H9 (cell line): ENCODE results near the gene GTF2IRD2. TPM values are rescaled to one million over a fixed set of nuclear protein-coding genes. Genes with fewer than 3 reads are reported as not detected.
"Not testable (repeated sequence)": the region's sequence is repeated elsewhere in the genome, so short reads cannot be mapped to it uniquely, and the experiment has no call there.

ENCODE experiments used
- DNase-seq: peaks from one replicate; pipeline ENCODE4 v3.0.0-alpha.2; 2017
- H2AFZ ChIP-seq: one replicate; pipeline ENCODE4 v1.6.1; 2013; ENCODE audit warnings: mild to moderate bottlenecking, low read length, control low read depth, moderate library complexity
- H2AK5ac ChIP-seq: 2 replicates; pipeline ENCODE4 v1.6.1; 2013; ENCODE audit warnings: low read length, control low read depth, mixed read lengths; ENCODE audit not compliant: insufficient read length
- H2BK120ac ChIP-seq: one replicate; pipeline ENCODE4 v1.6.1; 2013; ENCODE audit warnings: low read depth, mild to moderate bottlenecking, low read length, control low read depth, inconsistent platforms; ENCODE audit not compliant: poor library complexity, severe bottlenecking
- H2BK12ac ChIP-seq: 2 replicates; pipeline ENCODE4 v1.6.1; 2013; ENCODE audit warnings: low read length, control low read depth, mixed read lengths, low read depth; ENCODE audit not compliant: insufficient read length
- H2BK15ac ChIP-seq: 2 replicates; pipeline ENCODE4 v1.6.1; 2013; ENCODE audit warnings: low read depth, low read length, control low read depth
- H2BK20ac ChIP-seq: one replicate; pipeline ENCODE4 v1.6.1; 2013; ENCODE audit warnings: low read depth, mild to moderate bottlenecking, low read length, control low read depth, inconsistent platforms; ENCODE audit not compliant: poor library complexity, severe bottlenecking
- H2BK5ac ChIP-seq: 2 replicates; pipeline ENCODE4 v1.6.1; 2013; ENCODE audit warnings: low read length, control low read depth, mixed read lengths; ENCODE audit not compliant: insufficient read length
- H3K14ac ChIP-seq: 2 replicates; pipeline ENCODE4 v1.6.1; 2013; ENCODE audit warnings: low read length, control low read depth; ENCODE audit not compliant: insufficient read depth
- H3K18ac ChIP-seq: 2 replicates; pipeline ENCODE4 v1.6.1; 2013; ENCODE audit warnings: low read depth, mild to moderate bottlenecking, mixed read lengths, low read length, control low read depth; ENCODE audit not compliant: insufficient read length
- H3K23ac ChIP-seq: 2 replicates; pipeline ENCODE4 v1.6.1; 2013; ENCODE audit warnings: low read length, control low read depth, mixed read lengths, low read depth; ENCODE audit not compliant: insufficient read length
- H3K23me2 ChIP-seq: 2 replicates; pipeline ENCODE4 v1.6.1; 2013; ENCODE audit warnings: low read depth, mild to moderate bottlenecking, mixed read lengths, low read length, control low read depth; ENCODE audit not compliant: insufficient read length, poor library complexity, severe bottlenecking
- H3K27ac ChIP-seq: 2 replicates; pipeline ENCODE4 v1.5.1; 2013; ENCODE audit warnings: low read length, control low read depth, mixed read lengths, low read depth; ENCODE audit not compliant: insufficient read length
- H3K27me3 ChIP-seq: 2 replicates; pipeline ENCODE4 v1.6.1; 2013; ENCODE audit warnings: low read length, control low read depth, inconsistent platforms; ENCODE audit not compliant: insufficient read depth
- H3K4ac ChIP-seq: 2 replicates; pipeline ENCODE4 v1.6.1; 2013; ENCODE audit warnings: low read depth, mild to moderate bottlenecking, control low read depth, inconsistent platforms, low read length, moderate library complexity
- H3K4me1 ChIP-seq: 2 replicates; pipeline ENCODE4 v1.6.1; 2013; ENCODE audit warnings: low read length, control low read depth, inconsistent platforms; ENCODE audit not compliant: insufficient read depth
- H3K4me2 ChIP-seq: 2 replicates; pipeline ENCODE4 v1.6.1; 2013; ENCODE audit warnings: low read length, control low read depth, mixed read lengths; ENCODE audit not compliant: insufficient read length, insufficient read depth
- H3K56ac ChIP-seq: 2 replicates; pipeline ENCODE4 v1.6.1; 2013; ENCODE audit warnings: low read depth, mild to moderate bottlenecking, mixed read lengths, low read length, control low read depth; ENCODE audit not compliant: insufficient read length
- H3K79me1 ChIP-seq: 2 replicates; pipeline ENCODE4 v1.6.1; 2013; ENCODE audit warnings: low read depth, mild to moderate bottlenecking, moderate library complexity, low read length, control low read depth, inconsistent platforms; ENCODE audit not compliant: insufficient read depth, poor library complexity, severe bottlenecking
- H3K79me2 ChIP-seq: 2 replicates; pipeline ENCODE4 v1.6.1; 2013; ENCODE audit warnings: low read length, control low read depth, inconsistent platforms; ENCODE audit not compliant: insufficient read depth
- H3K9ac ChIP-seq: 2 replicates; pipeline ENCODE4 v1.6.1; 2013; ENCODE audit warnings: low read length, control low read depth, mixed read lengths; ENCODE audit not compliant: insufficient read length; ENCODE audit errors: extremely low read depth
- H3K9me3 ChIP-seq: one replicate; pipeline ENCODE4 v1.6.1; 2013; ENCODE audit warnings: low read depth, low read length, inconsistent platforms; ENCODE audit not compliant: control insufficient read depth
- H3T11ph ChIP-seq: one replicate; pipeline ENCODE4 v1.6.1; 2013; ENCODE audit warnings: mild to moderate bottlenecking, low read length, control low read depth, inconsistent platforms
- H4K20me1 ChIP-seq: one replicate; pipeline ENCODE4 v1.6.1; 2013; ENCODE audit not compliant: control insufficient read depth, insufficient read length, insufficient read depth
- H4K5ac ChIP-seq: 2 replicates; pipeline ENCODE4 v1.6.1; 2013; ENCODE audit warnings: low read depth, mild to moderate bottlenecking, mixed read lengths, low read length, control low read depth; ENCODE audit not compliant: insufficient read length
- H4K8ac ChIP-seq: replicated peaks from 2 replicates; pipeline ENCODE4 v1.6.1; 2013; ENCODE audit warnings: low read length, control low read depth, mixed read lengths, low read depth; ENCODE audit not compliant: insufficient read length
- H4K91ac ChIP-seq: 2 replicates; pipeline ENCODE4 v1.6.1; 2013; ENCODE audit warnings: low read depth, mild to moderate bottlenecking, moderate library complexity, mixed read lengths, low read length, control low read depth; ENCODE audit not compliant: insufficient read length
- H3K27ac Mint-ChIP-seq, 3 experiments: 2 replicates in 2 of 3; 3 replicates in 1 of 3; pipeline ENCODE4 v1.8.0; 2020 to 2021; ENCODE audit warnings: mixed read lengths in 3 of 3, mild to moderate bottlenecking in 1 of 3, moderate library complexity in 1 of 3
- H3K27me3 Mint-ChIP-seq: 2 replicates; pipeline ENCODE4 v1.8.0; 2021; ENCODE audit warnings: low read depth, mild to moderate bottlenecking, moderate library complexity, mixed read lengths
- H3K36me3 Mint-ChIP-seq, 3 experiments: 2 replicates in 2 of 3; 3 replicates in 1 of 3; pipeline ENCODE4 v1.8.0; 2020 to 2021; ENCODE audit warnings: low read depth in 3 of 3, mixed read lengths in 3 of 3; ENCODE audit not compliant: insufficient read depth in 1 of 3
- H3K4me1 Mint-ChIP-seq, 2 experiments: 2 replicates each; pipeline ENCODE4 v1.8.0; 2020; ENCODE audit warnings: mixed read lengths in 2 of 2
- H3K4me3 Mint-ChIP-seq, 2 experiments: 2 replicates in 1 of 2; 3 replicates in 1 of 2; pipeline ENCODE4 v1.8.0; 2020 to 2021; ENCODE audit warnings: mild to moderate bottlenecking in 2 of 2, mixed read lengths in 2 of 2, moderate library complexity in 1 of 2
- H3K9me3 Mint-ChIP-seq, 2 experiments: 2 replicates in 1 of 2; 3 replicates in 1 of 2; pipeline ENCODE4 v1.8.0; 2020; ENCODE audit warnings: mild to moderate bottlenecking in 2 of 2, mixed read lengths in 2 of 2, moderate library complexity in 1 of 2
- whole genome bisulfite sequencing: extraction: QIAGEN DNeasy Blood & Tissue Kit; methylation state at CpG from one replicate; pipeline ENCODE4 v1.1.7; 2013; ENCODE audit warnings: missing lambda C conversion rate, low lambda C conversion rate, mixed read lengths; ENCODE audit not compliant: insufficient read length; ENCODE audit errors: extremely low coverage; 5-methylcytosine and 5-hydroxymethylcytosine counted together
- total RNA-seq: library from RNA; stranded (reverse); gene quantifications from 2 replicates; pipeline ENCODE4 v1.2.1, GENCODE V29; 2021

Gene GTF2IRD2
- total RNA-seq, 1 experiment from 2014 or later, result 9.1 TPM

- not testable (repeated sequence) for H3K4me1 ChIP-seq, H3K36me3 Mint-ChIP-seq, H3T11ph ChIP-seq, H2BK120ac ChIP-seq, H3K27me3 Mint-ChIP-seq, H3K4ac ChIP-seq, H3K18ac ChIP-seq, H3K27ac ChIP-seq, H3K4me2 ChIP-seq, H2AK5ac ChIP-seq, H2AFZ ChIP-seq, H3K23ac ChIP-seq, H3K9ac ChIP-seq, H3K27me3 ChIP-seq, H2BK12ac ChIP-seq, H2BK20ac ChIP-seq, H3K9me3 Mint-ChIP-seq, H3K79me1 ChIP-seq, H3K4me3 Mint-ChIP-seq, H3K56ac ChIP-seq, H3K79me2 ChIP-seq, H4K91ac ChIP-seq, H4K5ac ChIP-seq, H3K4me1 Mint-ChIP-seq, H3K9me3 ChIP-seq, H4K20me1 ChIP-seq, H4K8ac ChIP-seq, H2BK15ac ChIP-seq, H3K23me2 ChIP-seq, H3K27ac Mint-ChIP-seq, H3K14ac ChIP-seq, H2BK5ac ChIP-seq
- no CpG with 5 or more reads among the region's 10 CpGs for WGBS
- DNase-seq, result peak; percentile 3
Observed at GRCh38 chr7:74766991-74767390, 84.4 kb downstream of the GTF2IRD2 start.

GRCh38 chr7:74766509-74766908 is 84.9 kb downstream of the GTF2IRD2 start:
- not testable (repeated sequence) for H2BK15ac ChIP-seq, H3K9me3 Mint-ChIP-seq, H3K27me3 Mint-ChIP-seq, H3K23me2 ChIP-seq, H3K4me3 Mint-ChIP-seq, H3K18ac ChIP-seq, H3K9ac ChIP-seq, H2BK20ac ChIP-seq, H4K8ac ChIP-seq, H3K36me3 Mint-ChIP-seq, H2AK5ac ChIP-seq, H3K4ac ChIP-seq, H3K79me2 ChIP-seq, H3K4me1 Mint-ChIP-seq, H3T11ph ChIP-seq, H3K27ac ChIP-seq, H2BK120ac ChIP-seq, H3K27ac Mint-ChIP-seq, H2BK12ac ChIP-seq, H4K20me1 ChIP-seq, H3K27me3 ChIP-seq, H2AFZ ChIP-seq, H3K23ac ChIP-seq, H3K14ac ChIP-seq, H3K4me1 ChIP-seq, DNase-seq, H3K79me1 ChIP-seq, H3K9me3 ChIP-seq, H4K91ac ChIP-seq, H2BK5ac ChIP-seq, H4K5ac ChIP-seq, H3K4me2 ChIP-seq, H3K56ac ChIP-seq
- no CpG with 5 or more reads among the region's 7 CpGs for WGBS
